HG03354 (cell line): Measurements from ENCODE around the gene E2F3.
A peak's percentile ranks its signal among the peaks of the same experiment; 100 is the strongest.
"Not testable (repeated sequence)": the region's sequence is repeated elsewhere in the genome, so short reads cannot be mapped to it uniquely, and the experiment has no call there.

Source experiments
- ATAC-seq: cut with Tn5 transposase; IDR thresholded peaks from one replicate; pipeline ENCODE4 v1.9.1; 2021; ENCODE audit warnings: mild to moderate bottlenecking; ENCODE audit not compliant: unreplicated experiment, poor library complexity, severe bottlenecking

E2F3 gene

DNA sequence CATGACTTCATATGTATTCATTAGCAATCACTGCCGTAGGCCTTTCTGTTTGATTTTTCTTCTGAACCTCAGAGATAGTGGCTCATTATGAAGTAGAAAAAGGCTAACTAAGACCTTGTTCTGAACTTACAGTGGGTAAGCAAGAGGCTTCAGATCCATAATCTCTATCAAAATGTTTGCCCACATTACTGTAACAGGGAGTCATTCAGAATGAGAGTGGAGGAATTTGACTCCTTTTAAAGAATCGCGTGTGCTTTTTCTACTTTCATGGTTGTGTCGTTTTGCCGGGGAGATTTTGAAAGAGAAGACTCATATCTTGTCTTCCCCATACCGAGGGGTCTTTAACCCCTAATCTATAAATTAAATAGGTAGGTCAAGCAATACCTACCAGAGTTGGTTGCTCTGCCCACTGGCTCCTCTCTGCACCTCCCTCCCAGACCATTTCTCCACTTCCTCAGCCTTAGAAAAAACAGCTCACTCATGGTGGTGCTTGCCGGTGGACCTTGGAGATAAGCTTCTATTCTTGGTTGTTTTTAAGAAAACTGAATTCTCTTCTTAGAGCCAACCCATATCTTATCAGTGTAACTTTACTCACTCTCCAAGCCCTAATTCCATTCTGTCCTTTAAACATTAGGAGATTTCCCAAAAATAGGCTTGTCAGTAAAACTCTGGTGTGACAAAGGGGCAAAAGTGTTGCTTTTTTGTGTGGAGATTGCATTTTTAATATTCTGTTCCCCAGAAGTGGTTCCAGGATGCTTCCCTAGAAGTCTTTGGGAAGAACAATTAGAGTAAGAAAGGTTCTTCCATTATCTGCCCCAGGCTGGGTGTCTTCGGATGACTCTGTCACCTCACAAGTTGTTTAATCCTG is 56.6 kb downstream of the E2F3 start:
- no peak for ATAC-seq

GRCh38 chr6:20459682-20460081 is 58.0 kb downstream of the E2F3 start:
- no peak for ATAC-seq

- ATAC-seq: no peak
Measured at GRCh38 chr6:20461576-20461975, 59.9 kb downstream of the E2F3 start.

DNA sequence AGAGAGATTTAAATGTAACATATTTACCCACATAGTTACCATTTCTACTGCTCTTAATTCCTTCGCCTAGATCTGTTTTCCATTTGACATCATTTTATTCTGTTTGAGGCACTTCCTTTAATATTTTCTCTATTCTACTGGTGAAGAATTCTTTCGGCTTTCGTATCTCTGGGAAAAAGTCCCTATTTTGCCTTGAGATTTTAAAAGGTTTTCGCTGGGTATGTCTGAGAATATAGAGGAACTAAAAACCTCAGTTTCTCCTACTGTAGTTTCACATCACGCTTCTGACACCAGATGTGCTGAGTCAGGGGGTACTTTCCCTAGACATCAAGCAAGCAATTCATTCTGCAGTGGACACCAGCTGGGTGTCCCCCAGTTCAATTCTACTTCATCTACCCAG is 61.7 kb downstream of the E2F3 start:
- peak; percentile 59 for ATAC-seq

GRCh38 chr6:20464041-20464440 is 62.4 kb downstream of the E2F3 start:
- peak; percentile 39 for ATAC-seq

DNA sequence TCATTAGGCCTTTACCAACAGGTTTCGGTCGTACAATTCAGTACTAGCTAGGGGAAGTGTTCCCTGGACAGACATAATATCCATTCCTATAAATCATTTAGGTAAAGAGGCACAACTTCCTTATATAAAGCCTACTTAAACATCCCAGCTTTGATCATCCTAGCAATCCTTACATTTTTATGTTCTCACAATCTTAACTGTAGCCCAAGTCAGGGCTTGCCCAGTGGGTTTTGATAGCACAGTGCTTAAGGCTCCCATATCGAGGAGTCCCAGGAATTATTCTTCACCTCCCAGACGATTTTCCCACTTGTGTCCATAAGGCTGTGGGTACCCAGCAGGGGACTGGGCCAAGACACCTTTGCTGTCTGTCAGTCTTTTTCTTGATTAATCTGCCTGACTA is 63.2 kb downstream of the E2F3 start:
- ATAC-seq: no peak

DNA sequence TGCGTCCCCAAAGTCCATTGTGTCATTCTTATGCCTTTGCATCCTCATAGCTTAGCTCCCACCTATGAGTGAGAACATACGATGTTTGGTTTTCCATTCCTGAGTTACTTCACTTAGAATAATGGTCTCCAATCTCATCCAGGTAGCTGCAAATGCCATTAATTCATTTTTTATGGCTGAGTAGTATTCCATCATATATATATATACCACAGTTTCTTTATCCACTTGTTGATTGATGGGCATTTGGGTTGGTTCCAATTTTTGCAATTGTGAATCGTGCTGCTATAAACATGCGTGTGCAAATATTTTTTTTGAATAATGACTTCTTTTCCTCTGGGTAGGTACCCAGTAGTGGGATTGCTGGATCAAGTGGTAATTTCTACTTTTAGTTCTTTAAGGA is 63.9 kb downstream of the E2F3 start:
- not testable (repeated sequence) for ATAC-seq

DNA sequence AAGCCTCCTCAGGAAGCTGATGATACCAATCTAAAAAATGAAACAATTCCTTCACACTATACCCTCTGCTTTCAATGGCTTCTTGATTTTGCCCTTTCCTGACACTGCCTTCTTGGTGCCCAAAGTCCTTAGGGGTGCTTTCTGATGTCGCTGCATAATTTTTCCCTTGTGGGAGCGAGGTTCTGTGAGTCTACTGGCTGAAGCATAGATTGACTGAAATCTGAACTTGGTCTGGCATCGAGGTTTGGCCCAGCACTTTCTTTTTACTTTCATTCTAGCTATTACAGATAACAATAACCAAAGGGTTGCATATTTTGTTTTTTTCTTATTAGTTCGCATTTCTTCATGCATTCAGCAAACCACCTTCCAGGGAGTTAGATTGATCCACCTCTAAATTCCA is 65.8 kb downstream of the E2F3 start:
- ATAC-seq: no peak

DNA sequence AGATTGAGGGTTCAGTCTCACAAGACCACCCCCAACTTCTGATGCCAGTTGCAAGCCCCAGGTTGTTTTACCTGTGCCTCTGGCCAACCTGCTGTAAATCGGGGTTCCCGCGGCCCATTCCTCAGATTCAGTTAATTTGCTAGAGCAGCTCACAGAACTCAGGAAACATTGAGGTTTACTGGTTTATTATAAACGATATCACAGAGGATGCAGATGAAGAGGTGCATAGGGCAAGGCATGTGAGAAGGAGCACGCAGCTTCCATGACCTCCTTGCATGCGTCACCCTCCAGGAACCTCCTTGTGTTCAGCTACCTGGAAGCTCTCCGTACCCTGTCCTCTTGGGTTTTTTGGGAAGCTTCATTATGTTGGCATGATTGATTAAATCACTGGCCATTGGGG is 66.5 kb downstream of the E2F3 start:
- no peak for ATAC-seq

- ATAC-seq: no peak
Measured at GRCh38 chr6:20472748-20473147, 71.1 kb downstream of the E2F3 start.

DNA sequence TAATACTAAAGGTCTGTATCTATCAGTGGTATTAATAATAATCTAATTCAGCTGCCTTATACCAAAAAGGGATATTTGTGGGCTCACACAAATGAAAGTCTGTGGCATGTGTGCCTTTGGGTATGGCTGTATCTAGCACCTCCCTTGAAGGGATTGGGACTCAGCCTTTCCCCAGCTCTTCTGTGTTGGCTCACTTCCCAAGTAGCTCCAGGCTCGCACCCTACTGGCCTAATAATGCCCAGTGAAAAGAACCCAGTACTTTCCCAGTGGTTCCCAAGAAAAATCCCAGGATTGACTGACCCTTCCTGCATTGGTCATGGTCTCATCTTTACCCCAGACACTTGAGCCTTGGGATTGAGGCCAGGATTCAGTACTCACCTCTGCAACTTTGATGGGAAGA is 71.8 kb downstream of the E2F3 start:
- ATAC-seq: no peak

- no peak for ATAC-seq
Measured at GRCh38 chr6:20474874-20475542, 73.3 kb downstream of the E2F3 start.

GRCh38 chr6:20476501-20477043 is 74.9 kb downstream of the E2F3 start:
- ATAC-seq: no peak

- ATAC-seq: no peak
Measured at GRCh38 chr6:20477485-20477884, 75.8 kb downstream of the E2F3 start.

DNA sequence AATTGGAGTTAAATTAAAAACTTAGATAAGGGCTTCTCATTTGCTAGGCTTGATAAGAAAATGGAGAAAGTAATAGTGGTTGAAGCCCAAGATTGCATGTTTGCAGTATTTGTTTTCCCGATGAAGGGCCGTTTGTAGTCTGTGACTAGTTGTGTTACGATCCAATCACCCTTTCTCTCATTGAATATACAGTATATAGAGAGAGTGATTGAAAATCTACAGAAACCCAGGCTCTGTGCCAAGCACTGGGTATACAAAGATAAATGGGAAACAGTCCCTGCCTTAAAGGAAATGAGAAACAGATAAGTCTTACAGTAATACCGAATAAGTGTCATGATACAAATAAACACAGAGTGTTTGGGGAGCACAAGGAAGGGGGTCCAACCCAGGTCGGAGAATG is 77.4 kb downstream of the E2F3 start:
- ATAC-seq: no peak

GRCh38 chr6:20479526-20479925 is 77.8 kb downstream of the E2F3 start:
- no peak for ATAC-seq

DNA sequence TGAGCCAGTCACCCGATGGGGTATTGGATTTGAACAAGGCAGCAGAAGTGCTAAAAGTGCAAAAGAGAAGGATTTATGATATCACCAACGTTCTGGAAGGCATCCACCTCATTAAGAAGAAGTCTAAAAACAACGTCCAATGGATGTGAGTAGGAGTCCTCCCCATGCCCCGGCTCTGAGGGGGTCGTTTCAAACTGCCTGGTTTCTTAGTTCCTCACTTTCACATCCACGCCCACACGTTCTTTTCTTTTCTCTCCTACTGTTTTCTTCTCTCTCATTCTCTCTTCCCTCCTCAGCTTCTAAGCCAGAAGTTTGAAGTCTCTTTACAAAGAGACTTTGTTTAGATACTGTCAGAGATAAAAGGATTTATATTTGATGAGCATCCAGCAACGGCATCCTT is 79.6 kb downstream of the E2F3 start:
- ATAC-seq: no peak

DNA sequence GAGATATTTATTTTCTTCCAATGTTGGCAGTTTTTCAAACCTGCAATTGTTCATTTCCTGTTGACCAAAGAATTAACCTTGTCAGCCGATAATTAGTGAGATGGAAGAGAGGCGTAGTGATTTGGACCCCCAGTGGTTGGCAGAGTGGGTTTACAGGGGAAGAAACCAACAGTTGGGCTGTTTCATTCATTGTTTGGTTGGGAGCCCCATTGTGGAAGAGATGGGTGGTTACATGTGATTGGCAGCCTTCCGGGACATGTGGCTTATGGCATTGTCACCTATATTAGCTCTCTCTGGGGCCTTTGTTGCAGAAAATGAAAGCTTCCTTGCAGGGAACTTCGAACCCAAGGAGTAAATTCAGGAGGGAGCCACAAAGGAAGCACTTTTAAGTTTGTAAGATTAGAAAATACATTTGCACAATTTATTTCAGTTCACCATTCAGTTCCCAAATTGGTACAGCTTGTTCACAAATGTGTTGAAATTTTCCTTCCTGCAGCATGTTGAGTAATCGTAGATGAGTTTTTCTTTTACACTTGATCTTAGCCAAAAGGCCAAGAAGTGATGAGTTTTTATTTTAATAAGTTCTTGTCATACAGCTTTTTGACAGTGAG is 82.3 kb downstream of the E2F3 start:
- ATAC-seq: no peak

GRCh38 chr6:20486641-20487040 is 85.0 kb downstream of the E2F3 start:
- ATAC-seq: no peak

- no peak for ATAC-seq
Measured at GRCh38 chr6:20487669-20488375, 86.1 kb downstream of the E2F3 start.
